Stomach (tissue), 9 donors: Measurements from ENCODE around the gene SPR. TPM values are rescaled to one million over a fixed set of nuclear protein-coding genes. Genes with fewer than 3 reads are reported as not detected.

Experiments used
- DNase-seq, 2 donors: peaks; one replicate each; pipeline versions ENCODE4 v3.0.0 to v3.0.0-alpha.2; 2013 to 2019
- H3K27ac ChIP-seq, 5 donors: fragments of 200-600 bp in 4 of 5; sonication (generic) in 4 of 5; one replicate each; pipeline ENCODE4 v1.5.1; 2013 to 2019; ENCODE audit warnings: mild to moderate bottlenecking in 1 of 5, moderate library complexity in 1 of 5
- H3K27me3 ChIP-seq, 3 donors: fragments of 200-600 bp; sonication (generic); one replicate each; pipeline ENCODE4 v1.5.1; 2017 to 2019; ENCODE audit warnings: mixed run types in 1 of 3
- H3K36me3 ChIP-seq, 4 donors: fragments of 200-600 bp; sonication (generic); 1 replicate in 3 of 4; 2 replicates in 1 of 4; pipeline ENCODE4 v1.5.1; 2016 to 2019
- H3K4me1 ChIP-seq, 4 donors: fragments of 200-600 bp; sonication (generic); one replicate each; pipeline ENCODE4 v1.5.1; 2016 to 2019
- H3K4me3 ChIP-seq, 4 donors: fragments of 200-600 bp; sonication (generic) in 3 of 4; one replicate each; pipeline ENCODE4 v1.5.1; 2016 to 2019; ENCODE audit warnings: mild to moderate bottlenecking in 1 of 4
- H3K9me3 ChIP-seq, 4 donors: fragments of 200-600 bp; sonication (generic); one replicate each; pipeline ENCODE4 v1.5.1; 2016 to 2019
- CTCF ChIP-seq, 7 experiments: fragments of 450-650 bp in 4 of 7; fragments of 200-600 bp in 3 of 7; sonication (generic) in 3 of 7; IDR thresholded peaks; one replicate each; pipeline ENCODE4 v1.5.1; 2016 to 2019; ENCODE audit warnings: antibody characterized with exemption in 7 of 7, control low read depth in 2 of 7, mild to moderate bottlenecking in 1 of 7
- EP300 ChIP-seq: sonication (generic); formaldehyde crosslinking; IDR thresholded peaks from one replicate; pipeline ENCODE4 v1.6.1; 2017; ENCODE audit warnings: antibody characterized with exemption
- POLR2A ChIP-seq, 4 donors: fragments of 450-650 bp; IDR thresholded peaks; one replicate each; pipeline ENCODE4 v1.6.1; 2016; ENCODE audit warnings: antibody characterized with exemption in 4 of 4, control low read depth in 2 of 4, mild to moderate bottlenecking in 1 of 4, moderate library complexity in 1 of 4
- POLR2AphosphoS5 ChIP-seq, 3 donors: sonication (generic); formaldehyde crosslinking; IDR thresholded peaks; one replicate each; pipeline ENCODE4 v1.6.1; 2016; ENCODE audit warnings: antibody characterized with exemption in 3 of 3
- WGBS, 5 donors: extraction: QIAGEN DNeasy Blood & Tissue Kit in 3 of 5; methylation state at CpG; one replicate each; pipeline versions ENCODE4 v1.1.5 to v1.1.7; 2013 to 2018; 5-methylcytosine and 5-hydroxymethylcytosine counted together
- intact Hi-C: fragments of 100-400 bp; cut with DNase I; formaldehyde crosslinking; loops from one replicate; pipeline ENCODE4 v1.15.1; 2023; ENCODE audit warnings: low total_unique reads
- polyA plus RNA-seq, 3 donors: library from polyadenylated mRNA; stranded (reverse); fragments of 200-250 nt; gene quantifications; one replicate each; pipeline ENCODE4 v1.2.3, GENCODE V29; 2013
- total RNA-seq, 5 donors: library from RNA; depleted of rRNA; stranded (reverse); fragments of >200 nt; gene quantifications; one replicate each; pipeline versions ENCODE4 v1.1.0 to v1.2.3, GENCODE V29; 2014 to 2016
- donor health status: healthy with polysubstance abuse.
- donor health status: Bipolar disorder and iron deficiency.
- donor health status: healthy.

SPR gene
- total and polyA plus RNA-seq, 8 donors: 11.7 to 133 (median 49.1) TPM

- TF ChIP-seq CTCF (IDR thresholded peaks at IDR 0.05) (no peak), EP300 (no peak), POLR2A (IDR thresholded peaks at IDR 0.05) (no peak), POLR2AphosphoS5 (IDR thresholded peaks at IDR 0.05) (no peak)
- intact Hi-C loops: loop anchor here (10.0 kb wide), 1 partner anchor 280 kb away; no protein-coding TSS in a partner anchor
- 9 to 33% (median 19%) methylated on average over 4 of the region's 4 CpGs for WGBS, 5 donors
- Histone ChIP-seq H3K4me1 (peaks cover 0 to 24% (median 20%) of the 10 kb centered on the region in 4 donors), H3K9me3 (no peaks in the 10 kb centered on the region), H3K36me3 (peaks cover 9 to 24% (median 19%) of the 10 kb centered on the region in 4 donors), H3K27ac (no peak overlapping the region), H3K27me3 (peaks cover 4 to 47% (median 20%) of the 10 kb centered on the region in 3 donors), H3K4me3 (no peak overlapping the region)
- no peak for DNase-seq
Measured at GRCh38 chr2:72895154-72895553, 7.9 kb downstream of the SPR start.

- TF ChIP-seq POLR2A (IDR thresholded peaks at IDR 0.05) (no peak), EP300 (no peak), CTCF (IDR thresholded peaks at IDR 0.05) (peak in 1 of 7 experiments; percentile 15), POLR2AphosphoS5 (IDR thresholded peaks at IDR 0.05) (peak in 1 of 3 donors; percentile 16)
- intact Hi-C loops: loop anchor here (10.0 kb wide), 1 partner anchor 279 kb away; no protein-coding TSS in a partner anchor
- no peaks in the 10 kb centered on the region for H3K9me3 ChIP-seq
- H3K4me1 ChIP-seq: peaks cover 0 to 23% (median 17%) of the 10 kb centered on the region in 4 donors
- peak overlapping the region in 3 of 5 donors; percentile 13 to 38 (median 31) for H3K27ac ChIP-seq
- H3K36me3 ChIP-seq: peaks cover 9 to 17% (median 17%) of the 10 kb centered on the region in 4 donors
- 5 to 12% (median 9%) methylated on average over 13 to 16 of the region's 16 CpGs for WGBS, 5 donors
- H3K27me3 ChIP-seq: peaks cover 4 to 52% (median 20%) of the 10 kb centered on the region in 3 donors
- peak overlapping the region in 2 of 4 donors; percentile 14 to 22 for H3K4me3 ChIP-seq
- peak; percentile 79 to 80 for DNase-seq
Measured at GRCh38 chr2:72895759-72896281, 8.6 kb downstream of the SPR start.

DNA sequence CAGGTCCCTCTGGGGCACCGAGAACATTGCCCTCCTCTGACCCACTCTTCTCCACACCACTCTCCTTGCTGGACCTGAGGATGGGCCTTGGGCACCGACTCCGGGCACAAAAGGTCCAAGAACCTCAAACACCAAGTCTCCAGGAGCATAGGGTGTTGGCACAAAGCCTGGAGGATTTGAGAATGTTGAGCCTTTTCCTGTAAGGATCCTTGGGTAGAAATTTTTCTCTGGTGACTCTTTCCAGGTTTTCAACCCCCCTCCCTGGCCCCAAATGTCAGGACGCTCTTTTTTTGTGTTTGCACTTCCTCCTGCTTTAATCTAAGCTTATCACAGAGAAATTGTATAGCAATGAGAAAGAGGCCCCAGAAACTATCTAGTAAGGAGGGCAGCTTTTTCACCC lies 9.2 kb downstream of the SPR start:
- Histone ChIP-seq H3K4me3 (no peak overlapping the region), H3K27ac (no peak overlapping the region), H3K4me1 (peaks cover 0 to 23% (median 17%) of the 10 kb centered on the region in 4 donors), H3K9me3 (no peaks in the 10 kb centered on the region), H3K36me3 (peaks cover 4 to 11% (median 11%) of the 10 kb centered on the region in 4 donors), H3K27me3 (peaks cover 4 to 59% (median 22%) of the 10 kb centered on the region in 3 donors)
- no peak for DNase-seq
- TF ChIP-seq EP300 (no peak), POLR2AphosphoS5 (IDR thresholded peaks at IDR 0.05) (no peak), CTCF (IDR thresholded peaks at IDR 0.05) (no peak)
- intact Hi-C loops: loop anchor here (10.0 kb wide), 1 partner anchor 278 kb away; no protein-coding TSS in a partner anchor
- 52 to 70% (median 63%) methylated on average over 4 of the region's 4 CpGs for WGBS, 5 donors

- H3K4me3 ChIP-seq: no peak overlapping the region
- peaks cover 0 to 23% (median 17%) of the 10 kb centered on the region in 4 donors for H3K4me1 ChIP-seq
- no peak for TF ChIP-seq POLR2A (IDR thresholded peaks at IDR 0.05)
- no peak for TF ChIP-seq EP300
- no peak for TF ChIP-seq POLR2AphosphoS5 (IDR thresholded peaks at IDR 0.05)
- no peak for TF ChIP-seq CTCF (IDR thresholded peaks at IDR 0.05)
- H3K27ac ChIP-seq: no peak overlapping the region
- DNase-seq: no peak
- H3K9me3 ChIP-seq: no peaks in the 10 kb centered on the region
- H3K27me3 ChIP-seq: peaks cover 4 to 73% (median 28%) of the 10 kb centered on the region in 3 donors
- 65 to 81% (median 74%) methylated on average over 18 of the region's 18 CpGs for WGBS, 5 donors
- no peaks in the 10 kb centered on the region for H3K36me3 ChIP-seq
- intact Hi-C loops: loop anchor here (10.0 kb wide), 1 partner anchor 277 kb away; no protein-coding TSS in a partner anchor
Measured at GRCh38 chr2:72897785-72898584, 10.8 kb downstream of the SPR start.
